Ishikawa (cell line): ENCODE results near the gene UNC5B.
A peak's percentile ranks its signal among the peaks of the same experiment; 100 is the strongest.

Experiments
- NFIC ChIP-seq: IDR thresholded peaks from 2 replicates; pipeline ENCODE4 v1.6.1; 2012
- USF1 ChIP-seq: IDR thresholded peaks from 2 replicates; pipeline ENCODE4 v1.6.1; 2012

The UNC5B gene

GRCh38 chr10:71351628-71352319 is 139.4 kb downstream of the UNC5B start:
- TF ChIP-seq USF1 (no peak), NFIC (peak; percentile 45; the same call in 1 of the 2 replicates)
